ENCODE data around the gene MED31. TPM values are rescaled to one million over a fixed set of nuclear protein-coding genes. Genes with fewer than 3 reads are reported as not detected.
A peak's percentile ranks its signal among the peaks of the same experiment; 100 is the strongest.

The MED31 gene
- polyA plus RNA-seq, 2 of the 4 experiments (the other 2 are of a cell fraction): 32.2 to 49.0 TPM

- TF ChIP-seq KDM1A (IDR thresholded peaks at IDR 0.05; ENCODE audit: low read depth) (no peak), FOSL2 (IDR thresholded peaks at IDR 0.05) (no peak), FOSL2 (CRISPR knock-in tag; IDR thresholded peaks at IDR 0.05) (no peak), HDAC2 (IDR thresholded peaks at IDR 0.05) (no peak), CEBPB (IDR thresholded peaks at IDR 0.05) (no peak), POLR2AphosphoS2 (conservative IDR thresholded peaks at IDR 0.05; ENCODE audit: low read length) (no peak), HES2 (IDR thresholded peaks at IDR 0.05) (no peak), ZNF302 (CRISPR knock-in tag; IDR thresholded peaks at IDR 0.05) (no peak), MYC (IDR thresholded peaks at IDR 0.05; ENCODE audit: borderline replicate concordance, low read length) (no peak), PHF8 (IDR thresholded peaks at IDR 0.05; ENCODE audit: borderline replicate concordance, low read depth) (peak; percentile 53; the same call in 1 of the 2 replicates), ATOH8 (CRISPR knock-in tag; IDR thresholded peaks at IDR 0.05; ENCODE audit: low read depth) (no peak), HMGXB4 (CRISPR knock-in tag; IDR thresholded peaks at IDR 0.05; ENCODE audit: borderline replicate concordance) (no peak), FOXS1 (CRISPR knock-in tag; IDR thresholded peaks at IDR 0.05) (no peak), ZFP36 (IDR thresholded peaks at IDR 0.05; ENCODE audit: borderline replicate concordance, partially characterized antibody) (no peak), HEYL (CRISPR knock-in tag; IDR thresholded peaks at IDR 0.05) (no peak), MAZ (IDR thresholded peaks at IDR 0.05; ENCODE audit: borderline replicate concordance, low read depth, low read length) (no peak), PBX3 (IDR thresholded peaks at IDR 0.05) (no peak), NR3C1 (IDR thresholded peaks at IDR 0.05) (no peak), JUNB (IDR thresholded peaks at IDR 0.05) (no peak), RCOR1 (IDR thresholded peaks at IDR 0.05; ENCODE audit: low read depth, low read length) (no peak), ZC3H11A (IDR thresholded peaks at IDR 0.05) (no peak), CTCF (IDR thresholded peaks at IDR 0.05) (no peak), RARB (CRISPR knock-in tag; IDR thresholded peaks at IDR 0.05) (no peak)
These were observed at the start of gene MED31, which contains the start of gene C17orf100 (continued) for GRCh38 chr17:6651354-6651918.

GRCh38 chr17:6700948-6701307 is 49.5 kb upstream of the MED31 start:
- FAIRE-seq: no peak
- H3K27ac ChIP-seq: no peak overlapping the region
- no peaks in the 10 kb centered on the region for H3K9me3 ChIP-seq
- DNase-seq (ENCODE audit: low read depth in 1 of 2, low spot score in 1 of 2): no peak
- 72% methylated on average over 8 of the region's 8 CpGs for WGBS (ENCODE audit: missing lambda C conversion rate)
- ATAC-seq: no peak
- ChIA-PET POLR2A (no interaction called here), CTCF (interaction anchor here (1.0 to 6.4 kb wide), 11 partner anchors 12 to 304 kb away, joined by 3 to 56 read pairs (median 3); partner anchors contain the start of gene SLC13A5)
- no peak overlapping the region for H3K4me2 ChIP-seq
- no peak for TF ChIP-seq ESRRA (IDR thresholded peaks at IDR 0.05; ENCODE audit: borderline replicate concordance, low read length)
- no peak for TF ChIP-seq MYC (IDR thresholded peaks at IDR 0.05; ENCODE audit: borderline replicate concordance, low read length)
- no peak for TF ChIP-seq EHMT2 (IDR thresholded peaks at IDR 0.05; ENCODE audit: low read depth)
- TF ChIP-seq CHD2 (IDR thresholded peaks at IDR 0.05; ENCODE audit: low read length, partially characterized antibody): no peak
- TF ChIP-seq HOXB13 (CRISPR knock-in tag; IDR thresholded peaks at IDR 0.05; ENCODE audit: low read depth): no peak
- TF ChIP-seq HOXA7 (CRISPR knock-in tag; IDR thresholded peaks at IDR 0.05): no peak
- no peak for TF ChIP-seq PBX3 (IDR thresholded peaks at IDR 0.05)
- no peak for TF ChIP-seq POLR2A (IDR thresholded peaks at IDR 0.05; ENCODE audit: low read length)
- no peak overlapping the region for H3K4me3 ChIP-seq
- no peaks in the 10 kb centered on the region for H3K4me1 ChIP-seq
